ENCODE measurements around the gene RNF10.

DNA sequence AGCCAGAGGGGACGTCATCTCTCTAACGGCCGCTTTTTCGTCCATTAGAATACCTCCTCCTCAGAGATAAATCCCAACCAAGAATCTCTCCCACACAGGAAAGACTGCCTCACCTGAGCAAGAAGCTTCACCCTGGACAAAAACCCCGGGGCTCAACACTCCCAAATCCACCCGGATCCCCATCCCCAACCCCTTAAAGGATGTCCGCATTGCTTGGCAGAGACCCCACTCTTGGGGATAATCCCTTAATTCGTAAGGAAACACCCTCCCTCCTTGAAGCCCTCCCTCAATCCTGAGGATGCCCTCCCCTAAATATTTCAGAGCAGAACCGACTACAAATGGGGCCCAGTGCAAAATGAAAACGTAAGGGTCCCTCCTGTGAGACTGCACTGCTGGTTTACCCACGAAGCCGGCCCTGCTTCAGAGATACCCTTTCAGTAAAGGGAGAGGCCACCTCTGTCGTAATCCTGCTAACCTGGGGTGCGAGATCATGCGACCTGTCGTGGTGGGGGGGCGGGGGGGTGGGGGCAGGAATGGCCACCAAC is 38.9 kb upstream of the RNF10 start:
- TF ChIP-seq, protein P1, sequence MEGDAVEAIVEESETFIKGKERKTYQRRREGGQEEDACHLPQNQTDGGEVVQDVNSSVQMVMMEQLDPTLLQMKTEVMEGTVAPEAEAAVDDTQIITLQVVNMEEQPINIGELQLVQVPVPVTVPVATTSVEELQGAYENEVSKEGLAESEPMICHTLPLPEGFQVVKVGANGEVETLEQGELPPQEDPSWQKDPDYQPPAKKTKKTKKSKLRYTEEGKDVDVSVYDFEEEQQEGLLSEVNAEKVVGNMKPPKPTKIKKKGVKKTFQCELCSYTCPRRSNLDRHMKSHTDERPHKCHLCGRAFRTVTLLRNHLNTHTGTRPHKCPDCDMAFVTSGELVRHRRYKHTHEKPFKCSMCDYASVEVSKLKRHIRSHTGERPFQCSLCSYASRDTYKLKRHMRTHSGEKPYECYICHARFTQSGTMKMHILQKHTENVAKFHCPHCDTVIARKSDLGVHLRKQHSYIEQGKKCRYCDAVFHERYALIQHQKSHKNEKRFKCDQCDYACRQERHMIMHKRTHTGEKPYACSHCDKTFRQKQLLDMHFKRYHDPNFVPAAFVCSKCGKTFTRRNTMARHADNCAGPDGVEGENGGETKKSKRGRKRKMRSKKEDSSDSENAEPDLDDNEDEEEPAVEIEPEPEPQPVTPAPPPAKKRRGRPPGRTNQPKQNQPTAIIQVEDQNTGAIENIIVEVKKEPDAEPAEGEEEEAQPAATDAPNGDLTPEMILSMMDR (conservative IDR thresholded peaks at IDR 0.05; ENCODE audit: low read depth in 2 of 2): no peak
- TF ChIP-seq POLR2AphosphoS5 (IDR thresholded peaks at IDR 0.05; ENCODE audit: low read depth) (no peak), STAT1 (IDR thresholded peaks at IDR 0.05; ENCODE audit: unreplicated experiment) (no peak), EZH2 (IDR thresholded peaks at IDR 0.05; ENCODE audit: low read depth, unreplicated experiment) (no peak), EZH2phosphoT487 (IDR thresholded peaks at IDR 0.05; ENCODE audit: unreplicated experiment) (no peak), CREB1 (CRISPR knock-in tag; IDR thresholded peaks at IDR 0.05; ENCODE audit: low read depth) (0 out of 2 replicates have a peak, but pooled peaks have one; percentile 12), JUNB (IDR thresholded peaks at IDR 0.05; ENCODE audit: unreplicated experiment) (no peak)
- TF ChIP-seq, protein P2, sequence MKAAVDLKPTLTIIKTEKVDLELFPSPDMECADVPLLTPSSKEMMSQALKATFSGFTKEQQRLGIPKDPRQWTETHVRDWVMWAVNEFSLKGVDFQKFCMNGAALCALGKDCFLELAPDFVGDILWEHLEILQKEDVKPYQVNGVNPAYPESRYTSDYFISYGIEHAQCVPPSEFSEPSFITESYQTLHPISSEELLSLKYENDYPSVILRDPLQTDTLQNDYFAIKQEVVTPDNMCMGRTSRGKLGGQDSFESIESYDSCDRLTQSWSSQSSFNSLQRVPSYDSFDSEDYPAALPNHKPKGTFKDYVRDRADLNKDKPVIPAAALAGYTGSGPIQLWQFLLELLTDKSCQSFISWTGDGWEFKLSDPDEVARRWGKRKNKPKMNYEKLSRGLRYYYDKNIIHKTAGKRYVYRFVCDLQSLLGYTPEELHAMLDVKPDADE (IDR thresholded peaks at IDR 0.05): no peak
- TF ChIP-seq, protein P3, sequence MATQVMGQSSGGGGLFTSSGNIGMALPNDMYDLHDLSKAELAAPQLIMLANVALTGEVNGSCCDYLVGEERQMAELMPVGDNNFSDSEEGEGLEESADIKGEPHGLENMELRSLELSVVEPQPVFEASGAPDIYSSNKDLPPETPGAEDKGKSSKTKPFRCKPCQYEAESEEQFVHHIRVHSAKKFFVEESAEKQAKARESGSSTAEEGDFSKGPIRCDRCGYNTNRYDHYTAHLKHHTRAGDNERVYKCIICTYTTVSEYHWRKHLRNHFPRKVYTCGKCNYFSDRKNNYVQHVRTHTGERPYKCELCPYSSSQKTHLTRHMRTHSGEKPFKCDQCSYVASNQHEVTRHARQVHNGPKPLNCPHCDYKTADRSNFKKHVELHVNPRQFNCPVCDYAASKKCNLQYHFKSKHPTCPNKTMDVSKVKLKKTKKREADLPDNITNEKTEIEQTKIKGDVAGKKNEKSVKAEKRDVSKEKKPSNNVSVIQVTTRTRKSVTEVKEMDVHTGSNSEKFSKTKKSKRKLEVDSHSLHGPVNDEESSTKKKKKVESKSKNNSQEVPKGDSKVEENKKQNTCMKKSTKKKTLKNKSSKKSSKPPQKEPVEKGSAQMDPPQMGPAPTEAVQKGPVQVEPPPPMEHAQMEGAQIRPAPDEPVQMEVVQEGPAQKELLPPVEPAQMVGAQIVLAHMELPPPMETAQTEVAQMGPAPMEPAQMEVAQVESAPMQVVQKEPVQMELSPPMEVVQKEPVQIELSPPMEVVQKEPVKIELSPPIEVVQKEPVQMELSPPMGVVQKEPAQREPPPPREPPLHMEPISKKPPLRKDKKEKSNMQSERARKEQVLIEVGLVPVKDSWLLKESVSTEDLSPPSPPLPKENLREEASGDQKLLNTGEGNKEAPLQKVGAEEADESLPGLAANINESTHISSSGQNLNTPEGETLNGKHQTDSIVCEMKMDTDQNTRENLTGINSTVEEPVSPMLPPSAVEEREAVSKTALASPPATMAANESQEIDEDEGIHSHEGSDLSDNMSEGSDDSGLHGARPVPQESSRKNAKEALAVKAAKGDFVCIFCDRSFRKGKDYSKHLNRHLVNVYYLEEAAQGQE (IDR thresholded peaks at IDR 0.05; ENCODE audit: unreplicated experiment): no peak
